Activated CD4-positive, alpha-beta T cell treated with anti-CD3 and anti-CD28 coated beads, Interleukin-2, amount 50 U/mL, for 24 hours (primary cell): ENCODE data around the gene ZDHHC23.

Source experiments
- DNase-seq, 2 donors: peaks; one replicate each; pipeline ENCODE4 v3.0.0-alpha.2; 2020; ENCODE audit warnings: low read depth in 1 of 2, low spot score in 1 of 2

The ZDHHC23 gene

DNA sequence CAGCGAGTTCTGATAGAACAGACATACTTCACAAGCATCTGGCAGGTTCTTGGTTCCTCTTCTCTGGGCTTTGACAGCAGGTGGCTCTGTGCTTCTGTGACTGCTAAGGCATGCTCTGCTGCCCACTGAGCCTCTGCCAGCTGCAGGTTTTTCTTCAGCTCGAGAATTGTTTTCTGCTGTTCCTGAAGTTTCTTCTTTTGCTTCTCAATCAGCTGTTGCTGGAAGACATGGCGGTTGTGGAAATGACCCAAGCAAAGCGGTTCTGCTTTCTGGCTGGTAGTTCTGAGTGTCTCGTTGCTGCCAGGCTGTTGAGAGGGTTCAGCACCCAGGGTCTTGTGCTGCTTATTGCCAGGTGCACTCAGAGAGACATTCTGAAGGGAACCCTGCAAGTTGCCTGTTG is 57.7 kb downstream of the ZDHHC23 start:
- no peak for DNase-seq

- no peak for DNase-seq
Observed at GRCh38 chr3:114011059-114011797, 63.4 kb downstream of the ZDHHC23 start.
